H1 (cell line): Measurements from ENCODE around the gene CLEC14A. TPM values are rescaled to one million over a fixed set of nuclear protein-coding genes. Genes with fewer than 3 reads are reported as not detected.
A peak's percentile ranks its signal among the peaks of the same experiment; 100 is the strongest.

Experiments used
- CTCF ChIA-PET: fragments of 300-600 bp; sonication (Branson Sonifier 250); formaldehyde crosslinking; loops from one replicate; lab custom pipeline; 2021; ENCODE audit not compliant: partially characterized antibody; lab: Charles Lee
- POLR2A ChIA-PET: fragments of 300-600 bp; sonication (Branson Sonifier 250); formaldehyde crosslinking; loops from one replicate; lab custom pipeline; 2021; ENCODE audit warnings: inconsistent platforms; ENCODE audit not compliant: partially characterized antibody; lab: Charles Lee
- DNase-seq, 2 experiments: peaks; one replicate each; pipeline versions ENCODE4 v3.0.0 to v3.0.0-alpha.2; 2010 to 2022; ENCODE audit warnings: low spot score in 2 of 2, low read depth in 1 of 2, mixed read lengths in 1 of 2
- FAIRE-seq: peaks from 2 replicates; lab custom pipeline; 2011; peaks lifted over from hg19 to GRCh38; lab: Jason Lieb, UNC
- H2AFZ ChIP-seq: 2 replicates; pipeline ENCODE4 v1.8.1; 2012; ENCODE audit warnings: low read length, inconsistent platforms
- H2AK5ac ChIP-seq: 2 replicates; pipeline ENCODE4 v1.6.1; 2013; ENCODE audit warnings: low read depth, low read length
- H2BK120ac ChIP-seq: replicated peaks from 2 replicates; pipeline ENCODE3; 2013; ENCODE audit warnings: low read depth, low read length, inconsistent platforms
- H2BK12ac ChIP-seq: 2 replicates; pipeline ENCODE4 v1.6.1; 2013; ENCODE audit warnings: low read depth, low read length
- H2BK15ac ChIP-seq: 2 replicates; pipeline ENCODE4 v1.6.1; 2013; ENCODE audit warnings: low read length
- H2BK20ac ChIP-seq: 2 replicates; pipeline ENCODE4 v1.6.1; 2013; ENCODE audit warnings: low read length
- H2BK5ac ChIP-seq: 2 replicates; pipeline ENCODE4 v1.6.1; 2013; ENCODE audit warnings: low read depth, low read length
- H3K14ac ChIP-seq: 2 replicates; pipeline ENCODE4 v1.6.1; 2013; ENCODE audit warnings: inconsistent platforms; ENCODE audit not compliant: insufficient read length
- H3K18ac ChIP-seq: 2 replicates; pipeline ENCODE4 v1.6.1; 2013; ENCODE audit warnings: low read length; ENCODE audit errors: extremely low read depth
- H3K23ac ChIP-seq: 2 replicates; pipeline ENCODE4 v1.6.1; 2013; ENCODE audit warnings: inconsistent platforms; ENCODE audit not compliant: insufficient read length
- H3K23me2 ChIP-seq: 2 replicates; pipeline ENCODE4 v1.6.1; 2013; ENCODE audit warnings: low read depth, low read length
- H3K27ac ChIP-seq: 2 replicates; pipeline ENCODE4 v1.6.1; 2011; ENCODE audit warnings: low read depth, low read length, inconsistent platforms
- H3K27me3 ChIP-seq, 4 experiments: replicated peaks in 1 of 4; 1 replicate in 1 of 4; 2 replicates in 3 of 4; pipeline versions ENCODE4 v1.6.1 to v1.8.1; 2011 to 2013; ENCODE audit warnings: low read length in 3 of 4, mild to moderate bottlenecking in 3 of 4, inconsistent platforms in 2 of 4, mixed read lengths in 2 of 4, moderate library complexity in 1 of 4; ENCODE audit not compliant: control insufficient read depth in 3 of 4, insufficient read depth in 3 of 4; ENCODE audit errors: extremely low read depth in 1 of 4
- H3K36me3 ChIP-seq, 4 experiments: 2 replicates each; pipeline versions ENCODE4 v1.6.1 to v1.8.1; 2011 to 2013; ENCODE audit warnings: mild to moderate bottlenecking in 4 of 4, low read length in 3 of 4, moderate library complexity in 2 of 4, control low read depth in 1 of 4, inconsistent platforms in 1 of 4; ENCODE audit not compliant: insufficient read depth in 4 of 4, control insufficient read depth in 2 of 4
- H3K4ac ChIP-seq: replicated peaks from 2 replicates; pipeline ENCODE3; 2013; ENCODE audit warnings: low read length, low read depth, mixed read lengths, inconsistent platforms; ENCODE audit not compliant: insufficient read length
- H3K4me1 ChIP-seq, 4 experiments: replicated peaks in 1 of 4; 1 replicate in 1 of 4; 2 replicates in 3 of 4; pipeline versions ENCODE4 v1.6.1 to v1.8.1; 2011 to 2013; ENCODE audit warnings: low read length in 3 of 4, inconsistent platforms in 2 of 4, mixed read lengths in 1 of 4; ENCODE audit not compliant: insufficient read depth in 4 of 4, control insufficient read depth in 3 of 4
- H3K4me2 ChIP-seq, 2 experiments: 2 replicates each; pipeline versions ENCODE4 v1.6.1 to v1.8.1; 2011 to 2013; ENCODE audit warnings: low read depth in 2 of 2, low read length in 2 of 2, control low read depth in 1 of 2, inconsistent platforms in 1 of 2, mild to moderate bottlenecking in 1 of 2; ENCODE audit not compliant: insufficient read depth in 1 of 2
- H3K4me3 ChIP-seq, 4 experiments: fragments of 200-600, 300-600 bp in 1 of 4; sonication (generic), shearing (Covaris generic), sonication (Bioruptor Twin) in 1 of 4; 2 replicates each; pipeline versions ENCODE4 v1.5.1 to v1.8.1; 2011 to 2016; ENCODE audit warnings: low read length in 4 of 4, low read depth in 3 of 4, control low read depth in 2 of 4, inconsistent platforms in 2 of 4, mild to moderate bottlenecking in 2 of 4, mixed read lengths in 1 of 4, moderate library complexity in 1 of 4; ENCODE audit not compliant: insufficient read depth in 2 of 4; ENCODE audit errors: extremely low read depth in 1 of 4
- H3K56ac ChIP-seq: replicated peaks from 2 replicates; pipeline ENCODE3; 2013; ENCODE audit warnings: low read depth, mild to moderate bottlenecking, mixed read lengths, low read length, inconsistent platforms; ENCODE audit not compliant: insufficient read length
- H3K79me1 ChIP-seq: 2 replicates; pipeline ENCODE4 v1.6.1; 2013; ENCODE audit warnings: low read depth, low read length, control low read depth
- H3K79me2 ChIP-seq, 2 experiments: 2 replicates each; pipeline versions ENCODE4 v1.6.1 to v1.8.1; 2012 to 2013; ENCODE audit warnings: low read length in 2 of 2, mild to moderate bottlenecking in 2 of 2, inconsistent platforms in 1 of 2; ENCODE audit not compliant: insufficient read depth in 2 of 2, control insufficient read depth in 1 of 2
- H3K9ac ChIP-seq, 4 experiments: replicated peaks in 1 of 4; 1 replicate in 1 of 4; 2 replicates in 3 of 4; pipeline versions ENCODE4 v1.6.1 to v1.8.1; 2011 to 2013; ENCODE audit warnings: low read depth in 3 of 4, low read length in 3 of 4, control low read depth in 2 of 4, mild to moderate bottlenecking in 2 of 4, moderate library complexity in 2 of 4, inconsistent platforms in 1 of 4; ENCODE audit errors: extremely low read depth in 1 of 4
- H3K9me3 ChIP-seq, 2 experiments: 2 replicates each; pipeline versions ENCODE4 v1.6.1 to v1.8.1; 2012 to 2013; ENCODE audit warnings: mild to moderate bottlenecking in 2 of 2, moderate library complexity in 2 of 2, control low read depth in 1 of 2, inconsistent platforms in 1 of 2, low read depth in 1 of 2, low read length in 1 of 2, mixed read lengths in 1 of 2; ENCODE audit not compliant: insufficient read depth in 2 of 2
- H4K20me1 ChIP-seq, 2 experiments: replicated peaks in 1 of 2; 2 replicates each; pipeline versions ENCODE3 to v1.8.1; 2011 to 2013; ENCODE audit warnings: inconsistent platforms in 2 of 2, low read length in 2 of 2, mild to moderate bottlenecking in 1 of 2; ENCODE audit not compliant: insufficient read depth in 2 of 2, control insufficient read depth in 1 of 2
- H4K5ac ChIP-seq: 2 replicates; pipeline ENCODE4 v1.6.1; 2013; ENCODE audit warnings: low read length, low read depth, mixed read lengths, inconsistent platforms; ENCODE audit not compliant: insufficient read length
- H4K8ac ChIP-seq: 2 replicates; pipeline ENCODE4 v1.8.0; 2013; ENCODE audit warnings: mild to moderate bottlenecking, moderate library complexity, low read length, inconsistent platforms; ENCODE audit not compliant: insufficient read depth; ENCODE audit errors: extremely low read depth
- H4K91ac ChIP-seq: replicated peaks from 2 replicates; pipeline ENCODE3; 2013; ENCODE audit warnings: low read length, mixed read lengths, inconsistent platforms; ENCODE audit not compliant: insufficient read length
- RAD21 ChIP-seq, 2 experiments: IDR thresholded peaks in 1 of 2; conservative IDR thresholded peaks in 1 of 2; 2 replicates each; pipeline ENCODE4 v1.6.1; 2011; ENCODE audit warnings: low read depth in 2 of 2, low read length in 2 of 2, improper control_type of control experiment in 1 of 2, inconsistent platforms in 1 of 2, mild to moderate bottlenecking in 1 of 2, moderate library complexity in 1 of 2
- TEAD4 ChIP-seq: IDR thresholded peaks from 2 replicates; pipeline ENCODE4 v1.6.1; 2012; ENCODE audit warnings: low read depth, low read length, inconsistent platforms, mixed read lengths
- WGBS, 2 experiments: shearing (Covaris generic) in 1 of 2; methylation state at CpG; one replicate each; pipeline versions ENCODE4 v1.1.6 to v1.1.7; 2013 to 2015; ENCODE audit warnings: low lambda C conversion rate in 2 of 2, mixed read lengths in 2 of 2, inconsistent platforms in 1 of 2, low coverage in 1 of 2, missing lambda C conversion rate in 1 of 2; ENCODE audit not compliant: insufficient replicate concordance in 2 of 2, insufficient coverage in 1 of 2, insufficient read length in 1 of 2; ENCODE audit errors: extremely low coverage in 1 of 2, missing lambda C conversion rate in 1 of 2; 5-methylcytosine and 5-hydroxymethylcytosine counted together
- polyA plus RNA-seq, 7 experiments: library from polyadenylated mRNA; depleted of rRNA in 3 of 7; stranded (reverse) in 5 of 7; unstranded in 2 of 7; fragments of >200 nt in 5 of 7; fragments of 200-250 nt in 2 of 7; gene quantifications; 1 replicate in 5 of 7; 2 replicates in 1 of 7; 4 replicates in 1 of 7; pipeline versions ENCODE4 v1.2.1 to v1.2.3, GENCODE V29; 2011 to 2013; ENCODE audit warnings: missing spikeins in 2 of 7, mixed read lengths in 2 of 7
- total RNA-seq: library from RNA; stranded (reverse); fragmentation: NEBNext Ultra II Directional; extraction: Animal tissue kit (Norgen Biotek cat#: 25700); gene quantifications from 2 replicates; pipeline ENCODE4 v1.2.1, GENCODE V29; 2021

Gene CLEC14A
- total and polyA plus RNA-seq, 2 of the 8 experiments (the other 6 are each of a cell fraction or from before 2014, with no cell fraction given), result 0.09 to 0.13 TPM

GRCh38 chr14:38217553-38217952, 38.3 kb downstream of the CLEC14A start:
- Histone ChIP-seq H3K4ac (no peak overlapping the region), H2BK5ac (no peak overlapping the region), H4K20me1 (no peaks in the 10 kb centered on the region), H4K8ac (no peak overlapping the region), H2AK5ac (no peak overlapping the region), H3K27ac (no peak overlapping the region), H3K56ac (no peak overlapping the region), H3K79me2 (no peaks in the 10 kb centered on the region), H3K9ac (no peak overlapping the region), H3K4me1 (peaks cover 0 to 8% (median 3%) of the 10 kb centered on the region in 4 experiments; a peak in 4 of 7 replicates), H2AFZ (no peak overlapping the region), H2BK20ac (no peak overlapping the region), H3K23me2 (no peaks in the 10 kb centered on the region; the same call in 1 of the 2 replicates), H3K27me3 (peaks cover 6 to 18% (median 13%) of the 10 kb centered on the region in 4 experiments; a peak in 6 of 7 replicates), H3K14ac (no peak overlapping the region), H3K4me2 (no peak overlapping the region), H4K91ac (no peak overlapping the region), H3K36me3 (no peaks in the 10 kb centered on the region), H3K4me3 (no peak overlapping the region), H2BK15ac (no peak overlapping the region), H3K18ac (no peak overlapping the region), H2BK12ac (peak overlapping the region; percentile 65; the same call in 1 of the 2 replicates), H3K79me1 (no peaks in the 10 kb centered on the region), H4K5ac (no peak overlapping the region), H3K23ac (no peak overlapping the region), H3K9me3 (no peaks in the 10 kb centered on the region), H2BK120ac (no peak overlapping the region)
- DNase-seq (no peak), FAIRE-seq (peak; percentile 58)
- POLR2A ChIA-PET, result interaction anchor here (0.5 to 8.1 kb wide), 2 partner anchors 9 to 309 kb away, joined by 4 to 70 read pairs; partner anchors contain the start of gene SSTR1
- TF ChIP-seq RAD21 (IDR thresholded peaks at IDR 0.05 in 1 of 2, conservative IDR thresholded peaks at IDR 0.05 in 1 of 2; ENCODE audit: low read depth in 2 of 2, low read length in 2 of 2), result no peak
- TF ChIP-seq TEAD4, result peak; percentile 72; the same call in 1 of the 2 replicates
- CTCF ChIA-PET, result interaction anchor here (1.1 to 1.3 kb wide), 2 partner anchors 10 to 400 kb away, joined by 3 to 4 read pairs; partner anchors contain the start of gene SSTR1
- WGBS, 2 experiments, result 76% methylated on average over 2 of the region's 2 CpGs; no CpG with 5 or more reads in 1 of the 2 experiments
